ENCODE results near the gene MYL5.
"Not testable (repeated sequence)": the region's sequence is repeated elsewhere in the genome, so short reads cannot be mapped to it uniquely, and the experiment has no call there.

The MYL5 gene

DNA sequence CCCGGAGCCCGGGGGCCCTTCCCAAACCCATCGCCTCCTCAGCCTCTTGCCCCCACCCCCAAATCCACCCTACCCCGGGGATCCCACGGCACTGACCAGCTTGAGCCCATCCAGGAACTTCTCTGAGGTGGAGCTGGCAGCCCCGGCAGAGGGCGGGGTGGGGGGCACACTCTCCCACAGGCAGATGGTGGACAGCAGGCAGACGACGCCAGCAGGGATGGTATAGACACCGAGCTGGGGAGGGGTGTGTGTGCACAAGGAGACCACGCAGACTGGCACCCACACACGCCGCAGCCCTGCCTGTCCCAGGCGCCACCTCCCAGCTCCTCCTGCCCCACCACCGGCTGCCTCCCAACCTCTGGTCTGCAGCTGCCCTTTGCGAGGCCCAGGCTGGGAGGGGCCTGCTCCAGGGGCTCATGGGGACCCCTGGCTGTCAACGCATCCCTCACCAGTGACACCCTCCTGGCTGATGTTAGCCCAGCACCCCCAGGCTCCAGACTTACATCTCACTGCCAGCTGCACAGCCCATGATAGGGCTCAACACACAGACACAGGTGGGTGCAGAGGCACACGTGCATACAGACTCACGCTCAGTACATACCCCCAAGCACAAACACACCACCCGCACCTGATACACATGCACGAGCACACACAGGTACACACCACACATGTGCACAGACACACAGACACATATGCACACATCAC, 10.4 kb downstream of the MYL5 start:
- no peak for DNase-seq (ENCODE audit: low read depth in 2 of 2, low spot score in 1 of 2)

DNA sequence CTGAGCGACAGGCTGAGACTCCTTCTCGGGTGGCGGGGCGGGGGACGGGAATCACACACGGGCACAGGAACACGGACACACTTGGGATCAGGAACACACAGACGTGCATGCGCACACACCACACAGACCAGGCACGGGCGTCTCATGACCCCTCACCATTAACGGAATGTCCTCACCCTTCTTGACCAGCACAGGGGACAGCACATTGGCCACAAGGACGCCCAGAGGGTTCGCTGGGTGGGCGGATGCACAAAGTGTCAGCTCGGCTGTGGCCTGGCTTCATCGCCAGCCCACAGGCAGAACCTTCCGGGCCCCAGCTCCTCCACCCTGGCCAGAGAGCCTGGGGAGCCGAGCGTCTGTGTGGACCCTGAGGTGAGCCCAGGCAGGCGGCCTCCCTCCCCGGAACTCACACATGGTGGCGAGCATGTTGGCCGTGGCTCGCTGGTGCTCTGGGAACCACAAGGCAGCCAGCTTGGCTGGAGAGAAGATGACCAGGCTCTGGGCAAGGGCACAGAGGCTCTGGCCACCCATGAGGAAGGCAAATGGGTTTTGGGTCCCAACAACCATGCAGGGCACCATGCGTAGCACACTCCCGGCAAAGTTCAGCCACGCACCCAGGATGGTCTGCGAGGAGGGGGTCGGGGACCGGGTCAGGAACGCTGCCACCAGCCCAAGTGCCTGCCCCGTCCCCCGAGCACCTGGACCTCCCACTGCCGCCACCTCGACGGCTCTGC, 11.5 kb downstream of the MYL5 start:
- no peak for DNase-seq (ENCODE audit: low read depth in 2 of 2, low spot score in 1 of 2)

DNA sequence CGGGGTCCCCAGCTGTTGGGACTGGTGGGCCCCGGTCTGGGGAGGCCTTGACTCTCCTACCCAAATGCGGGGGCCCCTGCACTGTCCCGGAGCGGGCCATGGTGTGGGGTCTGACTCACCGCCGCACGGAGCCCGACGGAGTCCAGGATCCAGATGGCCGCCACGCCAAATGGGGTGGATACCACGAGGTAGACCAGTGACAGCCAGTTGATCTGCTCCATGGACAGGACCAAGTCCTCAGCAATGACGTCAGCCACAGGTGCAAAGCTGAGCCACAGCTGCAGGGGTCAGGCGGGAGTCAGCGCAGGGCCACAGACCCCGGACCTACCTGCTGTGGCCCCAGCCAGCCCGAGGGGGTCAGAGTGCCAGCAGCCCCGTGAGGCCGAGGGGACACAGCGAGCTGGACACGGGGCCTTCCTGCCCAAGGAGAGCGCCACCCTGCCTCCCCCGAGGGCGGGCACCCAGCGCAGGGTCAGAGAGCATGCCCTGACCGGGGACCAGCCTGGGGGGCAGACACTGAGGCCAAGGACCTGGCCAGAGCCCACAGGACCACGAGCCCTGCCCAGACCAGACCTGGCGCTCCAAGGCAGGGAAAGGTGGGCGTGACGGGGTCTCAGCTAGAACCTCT, 12.2 kb downstream of the MYL5 start:
- DNase-seq (ENCODE audit: low read depth in 2 of 2, low spot score in 1 of 2), result no peak

DNA sequence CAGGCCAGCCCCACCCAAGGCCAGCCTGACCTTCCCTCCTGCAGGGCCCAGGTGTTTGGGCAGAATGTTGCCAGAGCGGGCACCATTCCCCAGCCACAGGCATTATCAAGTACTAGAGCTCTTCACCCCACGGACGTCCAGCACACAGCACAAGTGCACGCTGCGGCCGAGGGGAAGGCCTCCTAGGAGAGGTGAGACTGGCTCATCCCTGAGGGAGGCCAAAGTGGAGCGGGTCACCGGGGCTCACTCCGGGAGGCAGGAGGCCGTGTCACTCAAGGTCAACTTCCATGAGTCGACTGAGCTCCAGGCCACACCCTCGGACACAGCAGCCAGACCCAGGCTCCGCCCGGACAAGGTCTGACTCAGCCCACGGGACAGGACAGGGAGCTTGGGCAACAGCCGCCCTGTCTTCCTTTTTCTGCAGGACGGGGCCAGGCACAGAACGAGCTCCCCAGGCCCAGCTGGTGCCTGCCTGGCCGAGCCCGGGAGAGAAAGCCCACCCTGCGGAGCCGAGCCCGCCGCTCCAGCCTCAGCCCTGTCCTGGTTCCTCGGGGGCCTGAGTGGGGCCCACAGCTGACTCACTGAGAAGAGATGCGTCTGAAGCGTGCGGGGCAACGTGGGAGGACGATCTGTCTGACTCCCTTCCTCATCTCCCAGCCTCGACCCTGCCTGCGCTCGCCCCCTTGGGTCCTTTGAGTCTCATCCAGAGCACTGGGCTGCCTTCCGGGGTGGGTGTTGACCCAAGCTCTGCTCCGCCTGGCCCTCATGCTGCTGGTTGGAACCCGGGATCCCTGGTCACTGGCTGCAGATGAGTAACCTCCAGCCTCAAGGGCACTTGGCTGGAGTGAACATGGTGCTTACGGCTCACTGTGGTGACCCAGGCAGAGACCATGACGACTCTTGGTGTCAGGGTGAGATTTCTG, 13.0 kb downstream of the MYL5 start:
- no peak for DNase-seq (ENCODE audit: low read depth in 2 of 2, low spot score in 1 of 2)

DNA sequence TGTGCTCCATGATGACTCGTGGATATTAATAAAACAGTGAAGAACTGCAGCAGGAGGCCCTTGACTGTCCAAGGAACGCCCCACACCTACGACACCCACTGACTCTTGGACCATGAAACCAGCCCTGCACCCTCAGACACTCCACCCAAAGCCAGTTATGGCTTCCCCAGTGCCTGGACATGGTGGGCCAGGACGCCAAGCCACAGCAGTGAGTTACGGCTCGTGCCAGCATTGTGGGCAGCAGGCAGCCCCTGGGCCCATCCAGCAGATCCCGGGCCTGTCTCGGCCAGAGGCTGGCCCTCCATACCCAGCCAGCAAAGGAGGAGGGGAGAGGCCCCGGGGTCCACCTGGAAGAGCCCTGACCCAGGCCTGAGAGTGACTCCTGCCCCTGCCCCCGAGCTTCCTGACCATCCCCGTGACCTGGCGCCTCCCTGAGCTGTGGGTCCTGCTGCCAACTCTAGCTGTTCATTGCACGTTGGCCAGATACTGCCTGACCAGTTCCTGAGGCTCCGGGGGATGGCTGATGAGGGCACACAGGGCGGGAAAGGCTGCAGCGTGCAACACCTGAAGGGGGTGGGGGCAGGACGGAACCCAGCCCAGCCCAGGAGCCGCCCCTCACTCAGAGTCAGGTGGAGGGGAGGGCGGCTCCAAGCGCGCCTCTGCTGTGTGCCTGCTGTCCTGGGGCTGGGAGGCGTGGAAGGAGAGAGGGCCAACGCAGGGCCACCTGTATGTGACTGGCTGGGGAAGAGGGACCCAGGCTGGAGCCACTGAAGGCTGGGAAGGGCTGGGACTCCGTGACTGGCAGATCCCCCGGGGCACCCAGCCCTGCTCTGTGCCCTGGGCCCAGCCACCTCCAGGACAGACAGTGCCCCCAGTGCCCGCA, 13.9 kb downstream of the MYL5 start:
- DNase-seq (ENCODE audit: low read depth in 2 of 2, low spot score in 1 of 2), result no peak

DNA sequence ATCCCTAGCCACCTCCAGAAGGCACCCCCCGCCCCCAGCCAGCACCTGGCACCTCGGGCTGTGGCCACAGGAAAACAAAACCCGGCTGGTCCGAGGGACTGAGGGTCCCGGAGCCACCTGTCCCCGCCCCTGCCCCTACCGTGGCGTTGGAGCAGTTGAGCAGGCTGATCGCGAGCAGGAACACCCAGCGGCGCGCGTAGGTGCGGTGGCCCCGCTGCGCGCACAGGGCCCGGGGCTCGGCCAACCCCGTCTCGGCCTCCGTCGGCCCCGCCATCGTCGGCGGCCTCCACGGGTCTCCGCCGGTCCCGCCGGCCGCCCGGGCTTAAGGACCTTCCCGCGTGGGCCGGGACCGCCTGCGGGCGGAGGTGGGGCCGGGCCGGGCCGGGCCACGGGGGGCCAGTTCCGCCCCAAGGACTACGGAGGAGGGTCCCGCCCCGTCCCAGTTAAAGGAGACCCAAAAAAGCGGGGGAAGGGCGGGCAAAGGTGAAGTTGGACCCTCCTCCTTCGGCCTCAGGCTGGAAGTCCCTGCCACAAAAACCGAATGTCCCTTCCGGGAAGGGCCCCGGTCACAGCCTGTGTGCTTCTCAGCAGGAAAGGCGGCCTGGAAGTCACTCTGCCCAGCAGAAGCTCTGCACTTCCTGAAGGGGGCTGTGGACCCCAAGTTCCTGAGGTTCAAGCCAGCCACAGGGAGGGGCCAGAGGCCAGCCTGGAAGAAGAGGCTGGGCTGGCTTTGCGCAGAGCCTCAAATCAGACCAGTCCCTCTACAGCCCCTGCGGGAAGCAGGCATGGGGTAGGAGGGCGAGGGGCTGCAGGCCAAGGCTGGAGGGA, 14.7 kb downstream of the MYL5 start, which contains the start of gene SLC49A3:
TSS of gene SLC49A3 (minus strand) at position 298 of the 828 bp plus-strand sequence. CDS start at position 274, 24 bp downstream.
- no peak for DNase-seq (ENCODE audit: low read depth in 2 of 2, low spot score in 1 of 2)

DNA sequence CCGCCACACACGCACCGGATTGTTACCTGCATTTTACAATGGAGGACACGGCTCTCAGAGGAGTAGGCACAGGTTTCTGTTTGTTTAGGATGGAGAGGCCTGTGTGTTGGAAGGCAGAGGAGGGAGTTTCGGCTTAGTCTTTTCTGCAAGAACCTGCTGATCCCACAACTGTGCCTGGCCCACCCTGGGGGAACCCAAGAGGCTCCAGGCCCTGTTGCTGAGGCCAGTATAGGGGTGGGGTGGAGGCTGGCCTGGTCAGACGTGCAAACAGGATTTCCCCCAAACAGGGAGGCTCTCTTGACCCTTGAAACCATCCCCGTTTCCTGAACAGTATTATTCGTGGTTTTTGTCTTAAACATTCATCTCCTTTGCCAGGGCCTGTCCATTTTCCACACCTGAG, 15.4 kb downstream of the MYL5 start:
- no peak for DNase-seq (ENCODE audit: low read depth in 2 of 2, low spot score in 1 of 2)

DNA sequence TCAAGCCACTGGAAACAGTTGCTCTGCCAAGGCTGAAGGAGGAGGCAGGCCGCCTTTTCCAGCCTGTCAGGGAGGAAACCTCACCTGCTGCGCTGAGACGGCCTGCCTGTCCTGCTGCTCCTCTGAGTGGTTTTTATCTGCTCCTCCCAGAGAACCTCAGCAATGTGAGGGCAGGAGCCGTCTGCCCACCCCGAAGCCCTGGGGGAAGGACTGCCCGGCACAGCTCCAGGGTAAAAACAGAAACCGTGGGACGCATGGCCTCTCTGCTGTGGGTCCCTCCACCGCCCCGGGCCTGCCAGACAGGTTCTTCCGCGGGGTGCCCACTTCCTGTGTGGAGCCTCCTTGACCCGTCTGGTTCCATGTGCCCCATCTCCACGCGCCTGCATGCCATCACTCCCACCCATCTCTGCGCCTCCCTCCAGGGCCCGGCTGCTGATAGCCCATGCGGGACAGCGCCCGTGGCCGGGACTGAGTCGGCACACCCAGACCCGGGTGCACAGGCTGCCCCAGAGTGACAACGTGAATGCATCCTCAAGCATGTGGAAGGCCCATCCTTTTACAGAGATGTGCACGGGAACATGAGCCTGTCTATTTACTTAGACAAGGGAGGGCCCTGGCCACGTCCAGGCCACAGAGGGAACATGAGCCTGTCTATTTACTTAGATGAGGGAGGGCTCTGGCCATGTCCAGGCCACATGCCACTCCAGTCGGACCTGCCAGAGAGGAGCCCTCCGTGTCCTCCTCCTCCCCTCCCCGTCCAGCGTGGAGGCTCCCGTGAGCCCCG, 18.6 kb downstream of the MYL5 start:
- DNase-seq (ENCODE audit: low read depth in 2 of 2, low spot score in 1 of 2), result no peak

DNA sequence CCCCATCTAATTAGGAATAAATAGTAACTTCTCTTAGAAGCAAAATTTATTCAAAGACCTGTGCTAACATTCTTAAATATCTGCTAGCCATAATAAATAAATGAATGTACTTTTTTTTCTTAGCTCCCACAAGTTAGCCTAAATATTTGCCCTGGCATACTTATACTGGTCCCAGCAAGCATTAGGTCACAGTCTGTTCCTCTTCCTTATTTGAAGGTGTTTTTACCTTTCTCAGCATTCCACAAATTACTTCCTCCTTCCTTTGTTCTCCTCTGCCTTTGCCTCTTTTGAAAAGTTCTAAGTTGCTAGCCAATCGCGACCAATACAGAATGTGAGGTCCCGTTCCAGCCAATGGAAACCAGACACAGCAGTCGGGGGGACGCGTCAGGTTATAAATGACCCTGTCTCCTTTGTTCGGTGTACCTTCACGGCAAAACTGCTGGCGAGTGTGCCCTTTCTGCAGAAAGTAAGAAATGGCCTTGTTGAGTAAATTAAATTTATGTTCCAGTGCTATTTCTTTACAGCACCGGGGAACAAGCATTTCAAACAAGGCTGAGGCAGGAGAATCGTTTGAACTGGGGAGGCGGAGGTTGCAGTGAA, 20.1 kb downstream of the MYL5 start:
- not testable (repeated sequence) for DNase-seq (ENCODE audit: low read depth in 2 of 2, low spot score in 1 of 2)

DNA sequence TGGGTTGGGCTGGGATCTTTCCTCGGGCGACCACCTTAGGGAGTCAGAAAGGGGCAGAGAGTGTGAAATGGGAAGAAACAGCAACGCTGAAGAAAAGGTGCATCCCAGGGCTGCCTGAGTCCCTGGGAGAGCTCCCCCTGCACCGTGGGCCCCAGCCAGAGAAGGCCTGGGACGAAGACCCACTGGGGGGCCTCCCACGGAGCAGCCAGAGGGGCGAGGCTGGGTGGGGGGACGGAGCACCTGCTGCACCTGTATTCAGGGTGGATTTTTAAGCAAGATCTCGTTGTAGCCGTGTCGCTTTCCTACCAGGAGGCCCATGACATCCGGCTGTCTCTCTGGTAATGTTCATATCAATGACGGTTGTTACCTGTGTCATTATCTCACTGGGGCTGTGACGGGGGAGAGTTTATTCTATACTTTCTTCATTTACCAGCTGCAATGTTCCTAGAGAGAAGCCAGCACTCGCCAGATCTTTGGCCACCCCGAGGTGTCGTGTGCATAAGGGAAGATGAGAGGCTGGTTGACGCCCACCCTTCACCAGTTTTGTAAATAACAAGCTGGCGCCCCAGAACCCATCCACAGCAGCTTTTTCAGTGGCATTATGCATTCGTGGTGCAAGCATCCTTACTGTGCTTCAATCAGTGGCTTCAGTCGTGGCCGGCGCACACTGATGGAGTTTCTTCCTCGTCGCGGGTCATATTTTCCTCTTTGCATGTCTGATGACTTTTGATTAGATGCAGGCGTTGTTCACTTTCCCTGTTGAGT, 25.7 kb downstream of the MYL5 start:
- no peak for DNase-seq (ENCODE audit: low read depth in 2 of 2, low spot score in 1 of 2)

DNA sequence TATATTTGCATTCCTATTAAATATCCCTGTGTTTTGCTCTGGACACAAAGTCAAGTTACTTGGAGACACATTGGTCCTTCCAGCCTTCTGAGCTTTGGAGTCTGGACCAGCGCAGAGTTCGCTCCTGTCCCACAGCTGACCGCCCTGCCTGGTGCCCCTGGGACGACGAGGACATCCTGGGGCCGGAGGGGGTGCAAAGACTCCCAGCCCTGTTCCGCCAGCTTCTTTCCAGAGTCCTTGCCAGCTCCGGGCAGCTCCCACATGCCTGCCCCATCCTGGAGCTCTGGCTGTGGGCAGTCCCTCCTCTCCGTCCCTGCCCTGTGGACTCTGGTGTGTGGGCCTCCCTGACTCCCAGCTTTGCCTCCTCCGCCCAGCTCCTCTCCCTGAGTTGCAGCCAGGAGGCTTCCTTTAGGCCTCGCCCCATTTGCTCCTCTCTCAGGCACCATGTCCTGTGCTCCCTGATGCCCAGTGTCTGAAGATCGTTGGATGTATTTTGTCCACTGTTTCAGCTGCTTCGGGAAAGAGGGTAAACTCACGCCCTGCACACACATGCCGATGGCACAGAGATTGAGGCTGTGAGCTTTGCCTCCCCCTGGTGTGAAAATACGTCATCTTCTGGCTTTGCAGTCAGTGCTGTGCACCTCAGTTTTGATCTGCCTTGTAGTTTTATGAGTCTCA, 26.4 kb downstream of the MYL5 start:
- no peak for DNase-seq (ENCODE audit: low read depth in 2 of 2, low spot score in 1 of 2)

DNA sequence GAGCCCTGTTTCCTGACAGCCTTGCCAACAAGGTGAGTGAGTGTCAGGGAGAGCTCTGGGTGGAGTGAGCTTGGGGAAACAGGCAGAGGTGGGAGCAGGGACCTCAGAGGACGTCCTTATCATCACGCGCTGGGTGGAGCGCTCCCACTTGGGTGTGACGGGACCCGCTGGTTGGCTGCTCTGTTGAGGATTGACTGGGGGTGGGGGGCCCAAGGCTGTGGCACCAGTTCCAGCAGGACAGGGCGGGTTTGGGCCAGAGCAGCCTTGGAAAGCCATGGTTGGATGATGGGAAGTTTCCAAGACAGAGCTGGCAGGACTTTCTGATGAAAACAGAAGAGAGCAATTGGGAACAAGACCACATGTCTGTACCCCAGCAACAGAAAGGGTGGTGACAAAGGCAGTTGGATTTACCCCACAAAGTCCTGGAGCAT, 28.3 kb downstream of the MYL5 start:
- no peak for DNase-seq (ENCODE audit: low read depth in 2 of 2, low spot score in 1 of 2)

DNA sequence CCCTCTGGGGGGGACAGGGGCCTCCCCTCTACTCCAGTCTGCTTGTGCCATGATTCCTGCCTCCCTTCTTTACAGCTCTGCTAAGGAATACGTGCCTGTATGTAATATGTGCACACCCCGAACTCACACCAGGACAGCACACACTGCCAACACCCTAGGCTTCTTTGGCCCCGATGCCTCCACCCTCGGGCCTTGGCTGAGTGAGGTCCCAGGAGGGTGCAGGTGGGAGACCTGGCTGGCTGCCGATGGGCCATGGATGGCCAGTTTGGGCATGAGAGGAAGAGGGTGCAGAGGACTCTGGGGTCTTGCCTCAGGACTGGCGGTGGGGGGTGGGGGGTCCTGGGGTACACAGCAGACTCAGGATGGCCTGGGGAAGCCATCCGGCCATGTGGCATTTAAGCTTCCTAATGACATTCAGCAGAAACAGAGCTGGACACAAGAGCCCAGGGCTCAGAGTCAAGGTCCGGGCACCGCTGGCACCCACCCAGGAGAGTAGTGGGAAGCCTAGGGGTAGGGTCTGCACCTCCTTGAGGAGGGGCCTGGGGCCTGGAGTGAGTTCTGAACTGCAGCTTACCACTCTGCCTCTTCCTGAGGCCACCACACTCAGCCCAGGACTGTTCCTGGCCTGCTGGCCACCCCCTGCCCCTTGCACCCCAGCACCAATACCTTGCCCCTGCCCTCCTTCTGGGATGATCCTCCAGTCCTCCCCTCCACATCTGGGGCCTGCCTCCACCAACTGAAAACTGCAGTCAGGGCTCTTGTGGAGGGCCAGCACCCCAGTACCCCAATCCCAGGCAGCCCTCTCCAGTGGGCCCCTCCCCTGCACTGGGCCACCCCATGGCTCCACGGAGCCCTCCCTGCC, 29.2 kb downstream of the MYL5 start:
- DNase-seq (ENCODE audit: low read depth in 2 of 2, low spot score in 1 of 2), result no peak

DNA sequence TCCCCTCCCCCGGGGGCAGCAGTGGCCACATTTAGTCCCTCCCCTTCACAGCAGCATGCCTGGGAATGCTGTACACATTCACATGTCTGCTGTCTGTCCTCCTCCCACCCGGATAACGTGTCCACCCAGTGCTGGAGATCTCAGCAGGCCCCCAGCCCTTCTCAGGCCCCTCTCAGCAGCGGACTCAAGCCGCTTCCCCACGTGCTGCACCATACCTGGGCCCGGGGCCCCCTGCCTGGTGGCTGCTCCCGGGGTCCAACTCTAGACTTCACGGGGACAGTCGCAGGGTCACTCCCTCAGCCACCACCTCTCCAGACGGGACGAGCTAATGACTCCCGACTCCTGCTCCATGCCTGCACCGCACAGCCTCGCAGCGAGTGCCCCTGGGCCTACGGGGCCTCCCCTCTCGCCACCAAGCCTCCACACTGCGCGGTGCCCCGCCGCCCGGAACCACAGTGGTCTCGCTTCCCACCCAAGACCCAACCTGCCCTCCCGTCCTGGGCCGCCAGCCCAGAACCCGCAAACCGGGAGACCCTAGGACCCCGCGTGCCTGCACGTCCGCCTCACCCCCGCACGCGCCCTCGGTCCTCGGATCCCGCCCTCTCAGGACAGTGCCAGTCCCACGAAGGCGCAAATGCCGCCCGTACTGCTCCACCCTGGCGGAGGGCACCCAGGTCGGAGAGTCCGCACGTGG, 30.0 kb downstream of the MYL5 start:
- no peak for DNase-seq (ENCODE audit: low read depth in 2 of 2, low spot score in 1 of 2)

DNA sequence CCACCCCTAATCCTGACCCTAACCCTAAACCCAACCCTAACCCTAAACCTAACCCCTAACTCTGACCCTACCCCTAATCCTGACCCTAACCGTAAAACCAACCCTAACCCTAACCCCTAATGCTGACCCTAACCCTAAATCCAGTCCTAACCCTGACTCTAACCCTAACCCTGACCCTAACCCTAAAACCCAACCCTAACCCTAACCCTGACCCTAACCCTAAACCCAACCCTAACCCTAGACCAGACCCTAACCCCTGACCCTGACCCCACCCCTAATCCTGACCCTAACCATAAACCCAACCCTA, 30.6 kb downstream of the MYL5 start:
- DNase-seq (ENCODE audit: low read depth in 2 of 2, low spot score in 1 of 2), result no peak

Data from stimulated activated CD8-positive, alpha-beta memory T cell treated with anti-CD3 and anti-CD28 coated beads, Interleukin-4, amount 100 ng/mL, for 4 hours (primary cell).